DMS 273 (cell line): ENCODE results near the gene ERV3-1.
A peak's percentile ranks its signal among the peaks of the same experiment; 100 is the strongest.
"Not testable (repeated sequence)": the region's sequence is repeated elsewhere in the genome, so short reads cannot be mapped to it uniquely, and the experiment has no call there.

Experiments
- DNase-seq: peaks from one replicate; lab custom pipeline; 2025; ENCODE audit not compliant: unreplicated experiment; lab: John Stamatoyannopoulos, UW

The ERV3-1 gene

GRCh38 chr7:65006094-65006992 lies at the start of gene ERV3-1:
Gene ERV3-1, minus strand, starts transcription at chr7:65006687. Its CDS starts 13,661 bp downstream, at chr7:64993026.
- peak; percentile 99 for DNase-seq

- DNase-seq, result not testable (repeated sequence)
These were observed 49.3 kb upstream of the ERV3-1 start for GRCh38 chr7:65055786-65056185.

GRCh38 chr7:65054466-65054994 lies 48.0 kb upstream of the ERV3-1 start:
- not testable (repeated sequence) for DNase-seq

GRCh38 chr7:65051654-65052053 lies 45.2 kb upstream of the ERV3-1 start:
- not testable (repeated sequence) for DNase-seq

GRCh38 chr7:65051139-65051538 lies 44.7 kb upstream of the ERV3-1 start:
- DNase-seq, result not testable (repeated sequence)

GRCh38 chr7:65046329-65046728 lies 39.8 kb upstream of the ERV3-1 start:
- DNase-seq, result not testable (repeated sequence)

- not testable (repeated sequence) for DNase-seq
These were observed 39.1 kb upstream of the ERV3-1 start for GRCh38 chr7:65045589-65045988.

- peak; percentile 67 for DNase-seq
These were observed 32.3 kb upstream of the ERV3-1 start for GRCh38 chr7:65038767-65039166.

- DNase-seq, result peak; percentile 98
These were observed 31.5 kb upstream of the ERV3-1 start for GRCh38 chr7:65037740-65038688.

GRCh38 chr7:65036526-65036925 lies 30.0 kb upstream of the ERV3-1 start:
- not testable (repeated sequence) for DNase-seq

GRCh38 chr7:65035469-65035868 lies 29.0 kb upstream of the ERV3-1 start:
- DNase-seq, result not testable (repeated sequence)

GRCh38 chr7:65034120-65034782 lies 27.8 kb upstream of the ERV3-1 start:
- DNase-seq, result not testable (repeated sequence)

- not testable (repeated sequence) for DNase-seq
These were observed 26.9 kb upstream of the ERV3-1 start for GRCh38 chr7:65033391-65033790.

- not testable (repeated sequence) for DNase-seq
These were observed 18.5 kb upstream of the ERV3-1 start for GRCh38 chr7:65025023-65025422.

- DNase-seq, result not testable (repeated sequence)
These were observed 14.5 kb upstream of the ERV3-1 start for GRCh38 chr7:65020978-65021377.

- not testable (repeated sequence) for DNase-seq
These were observed 3.4 kb upstream of the ERV3-1 start for GRCh38 chr7:65009881-65010280.

- DNase-seq, result not testable (repeated sequence)
These were observed 2.9 kb upstream of the ERV3-1 start for GRCh38 chr7:65009394-65009793.

GRCh38 chr7:65007036-65007435 lies 549 bp upstream of the ERV3-1 start:
- DNase-seq, result peak; percentile 45

GRCh38 chr7:65004575-65004974 lies 1.9 kb downstream of the ERV3-1 start:
- no peak for DNase-seq

GRCh38 chr7:65002972-65003585 lies 3.4 kb downstream of the ERV3-1 start:
- DNase-seq, result no peak
